Measurements from ENCODE around the gene NEMP1. TPM values are rescaled to one million over a fixed set of nuclear protein-coding genes. Genes with fewer than 3 reads are reported as not detected.

Gene NEMP1
- total and polyA plus RNA-seq, 3 donors from 2014 or later, result 15.9 to 18.2 (median 18.1) TPM

DNA sequence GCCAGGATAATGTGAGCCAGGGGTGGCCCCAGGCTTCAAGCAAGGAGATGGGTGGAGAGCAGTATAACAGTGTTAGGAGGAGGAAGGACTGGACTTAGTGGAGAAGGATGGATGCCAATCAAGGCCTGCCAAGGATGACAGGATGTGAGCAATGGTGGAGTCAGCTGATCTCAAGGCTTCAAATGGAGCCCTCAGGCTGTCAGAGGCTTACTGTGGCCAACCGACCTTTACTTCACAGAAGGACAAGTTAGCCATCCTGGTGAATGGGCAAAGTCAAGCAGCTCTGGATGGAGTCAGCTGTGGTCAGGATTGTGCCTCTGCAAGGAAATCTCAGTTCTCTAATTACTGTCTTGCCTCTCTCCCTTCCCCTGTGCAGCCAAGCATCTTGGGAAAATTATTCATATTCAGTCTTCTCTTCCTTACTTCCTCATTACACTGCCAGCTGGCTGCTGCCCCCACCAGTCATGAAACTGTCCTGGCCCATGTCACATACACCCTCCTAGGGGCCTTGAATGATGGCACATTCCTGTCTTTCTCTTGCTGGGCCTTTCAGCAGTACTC is 40.2 kb upstream of the NEMP1 start:
- no peaks in the 10 kb centered on the region for H3K27me3 ChIP-seq
- no peaks in the 10 kb centered on the region for H3K4me1 ChIP-seq
- H3K4me3 ChIP-seq, result no peak overlapping the region
- TF ChIP-seq, protein P1, sequence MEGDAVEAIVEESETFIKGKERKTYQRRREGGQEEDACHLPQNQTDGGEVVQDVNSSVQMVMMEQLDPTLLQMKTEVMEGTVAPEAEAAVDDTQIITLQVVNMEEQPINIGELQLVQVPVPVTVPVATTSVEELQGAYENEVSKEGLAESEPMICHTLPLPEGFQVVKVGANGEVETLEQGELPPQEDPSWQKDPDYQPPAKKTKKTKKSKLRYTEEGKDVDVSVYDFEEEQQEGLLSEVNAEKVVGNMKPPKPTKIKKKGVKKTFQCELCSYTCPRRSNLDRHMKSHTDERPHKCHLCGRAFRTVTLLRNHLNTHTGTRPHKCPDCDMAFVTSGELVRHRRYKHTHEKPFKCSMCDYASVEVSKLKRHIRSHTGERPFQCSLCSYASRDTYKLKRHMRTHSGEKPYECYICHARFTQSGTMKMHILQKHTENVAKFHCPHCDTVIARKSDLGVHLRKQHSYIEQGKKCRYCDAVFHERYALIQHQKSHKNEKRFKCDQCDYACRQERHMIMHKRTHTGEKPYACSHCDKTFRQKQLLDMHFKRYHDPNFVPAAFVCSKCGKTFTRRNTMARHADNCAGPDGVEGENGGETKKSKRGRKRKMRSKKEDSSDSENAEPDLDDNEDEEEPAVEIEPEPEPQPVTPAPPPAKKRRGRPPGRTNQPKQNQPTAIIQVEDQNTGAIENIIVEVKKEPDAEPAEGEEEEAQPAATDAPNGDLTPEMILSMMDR (IDR thresholded peaks at IDR 0.05), result no peak
- TF ChIP-seq POLR2A (IDR thresholded peaks at IDR 0.05), result no peak
- WGBS, 2 donors, result 71 to 82% methylated on average over 1 of the region's 1 CpG
- no peaks in the 10 kb centered on the region for H3K9me3 ChIP-seq
- H3K36me3 ChIP-seq (ENCODE audit: low read depth, missing control alignments), result no peaks in the 10 kb centered on the region
- no peak overlapping the region for H3K27ac ChIP-seq
- intact Hi-C loops (cut with DNase I; ENCODE audit: low total_unique reads), result loop anchor here (5.0 kb wide), 1 partner anchor 361 kb away; no protein-coding TSS in a partner anchor
- no peak for DNase-seq

DNA sequence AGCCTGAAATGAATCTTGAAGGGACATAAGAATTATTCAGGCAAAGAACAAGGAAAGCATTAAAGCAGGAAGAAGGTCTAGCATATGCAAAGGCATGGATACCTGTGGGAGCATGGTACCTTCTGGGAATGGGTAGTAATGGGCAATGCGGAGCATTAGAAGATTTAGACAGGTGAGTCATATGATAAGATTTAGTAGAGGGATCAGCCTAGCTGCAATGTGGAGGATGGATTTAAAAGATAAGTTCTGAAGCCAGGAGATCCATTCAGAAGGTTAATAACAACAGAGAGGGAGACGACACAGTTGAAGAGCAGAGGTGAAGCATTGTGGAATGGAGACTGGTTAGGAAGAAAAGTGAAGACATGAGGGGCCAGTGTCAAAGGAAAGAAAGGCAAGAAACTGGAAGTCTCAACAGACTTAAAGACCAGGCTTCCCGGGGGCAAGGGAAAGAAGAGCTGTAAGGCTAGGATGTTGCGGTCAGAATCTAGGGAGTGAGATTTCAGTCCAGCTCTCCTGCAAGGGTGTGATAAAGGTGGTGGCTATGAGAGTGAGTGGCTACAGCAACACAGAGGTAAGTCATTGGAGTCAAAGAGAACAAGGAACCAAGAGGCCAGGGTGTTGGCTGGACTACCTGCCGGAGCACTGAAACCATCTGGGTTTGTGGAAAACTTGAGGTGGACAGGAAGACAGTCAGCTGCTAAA is 38.1 kb upstream of the NEMP1 start:
- Histone ChIP-seq H3K4me1 (no peaks in the 10 kb centered on the region), H3K27me3 (no peaks in the 10 kb centered on the region), H3K36me3 (ENCODE audit: low read depth, missing control alignments) (no peaks in the 10 kb centered on the region), H3K9me3 (no peaks in the 10 kb centered on the region), H3K4me3 (no peak overlapping the region), H3K27ac (no peak overlapping the region)
- no peak for DNase-seq
- intact Hi-C loops (cut with DNase I; ENCODE audit: low total_unique reads), result loop anchor here (5.0 kb wide), 1 partner anchor 359 kb away; no protein-coding TSS in a partner anchor
- 96 to 98% methylated on average over 5 of the region's 5 CpGs for WGBS, 2 donors
- no peak for TF ChIP-seq POLR2A (IDR thresholded peaks at IDR 0.05)
- TF ChIP-seq, protein P1 (IDR thresholded peaks at IDR 0.05), result no peak

DNA sequence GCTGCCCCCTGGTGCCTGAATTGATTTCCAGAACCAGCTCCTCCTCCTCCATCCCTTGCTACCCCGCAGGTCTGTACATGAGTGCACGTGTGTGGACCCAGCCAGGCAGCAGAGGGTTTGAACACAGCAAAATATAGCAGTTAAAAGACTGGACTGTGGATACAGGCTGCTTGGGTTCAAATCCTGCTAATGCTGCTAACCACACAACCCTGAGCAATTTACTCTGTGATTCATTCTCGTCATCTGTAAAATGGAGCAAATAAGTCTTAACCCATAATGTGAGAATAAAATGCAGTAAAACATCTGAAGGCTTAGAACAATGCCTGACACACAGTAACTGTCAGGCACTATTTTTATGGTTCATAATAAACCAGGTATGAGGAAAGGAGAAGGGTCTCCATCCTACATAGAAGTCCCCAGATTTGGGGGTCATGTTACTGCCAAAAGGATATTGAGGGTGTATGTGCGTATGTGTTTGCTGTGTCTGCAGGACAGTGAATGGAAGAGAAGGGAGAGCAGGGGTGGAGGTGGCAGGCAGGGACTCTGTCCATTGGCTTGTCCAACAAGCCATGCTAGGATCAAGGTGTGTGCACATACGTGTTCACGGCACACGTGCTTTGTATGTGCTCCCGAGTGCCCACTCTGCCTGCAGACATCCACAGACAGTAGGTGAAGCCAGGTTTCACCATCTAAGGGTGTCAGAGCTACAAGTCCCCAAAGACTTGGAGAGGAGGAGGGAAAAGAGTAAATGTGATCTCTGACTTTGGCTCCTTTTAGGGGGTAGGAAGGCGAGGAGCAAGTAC is 34.1 kb upstream of the NEMP1 start:
- WGBS, 2 donors, result 58 to 63% methylated on average over 9 of the region's 9 CpGs
- TF ChIP-seq, protein P1 (IDR thresholded peaks at IDR 0.05), result peak in 1 of 3 experiments; percentile 78
- no peak for TF ChIP-seq POLR2A (IDR thresholded peaks at IDR 0.05)
- peak overlapping the region; percentile 96 to 99 for H3K27ac ChIP-seq
- H3K9me3 ChIP-seq, result no peaks in the 10 kb centered on the region
- peak overlapping the region in 1 of 2 donors; percentile 71 for H3K4me3 ChIP-seq
- peaks cover 9% of the 10 kb centered on the region for H3K4me1 ChIP-seq
- intact Hi-C loops (cut with DNase I; ENCODE audit: low total_unique reads), result loop anchor here (5.0 kb wide), 1 partner anchor 45 kb away; no protein-coding TSS in a partner anchor
- peak; percentile 91 for DNase-seq
- H3K36me3 ChIP-seq (ENCODE audit: low read depth, missing control alignments), result no peaks in the 10 kb centered on the region
- no peaks in the 10 kb centered on the region for H3K27me3 ChIP-seq

DNA sequence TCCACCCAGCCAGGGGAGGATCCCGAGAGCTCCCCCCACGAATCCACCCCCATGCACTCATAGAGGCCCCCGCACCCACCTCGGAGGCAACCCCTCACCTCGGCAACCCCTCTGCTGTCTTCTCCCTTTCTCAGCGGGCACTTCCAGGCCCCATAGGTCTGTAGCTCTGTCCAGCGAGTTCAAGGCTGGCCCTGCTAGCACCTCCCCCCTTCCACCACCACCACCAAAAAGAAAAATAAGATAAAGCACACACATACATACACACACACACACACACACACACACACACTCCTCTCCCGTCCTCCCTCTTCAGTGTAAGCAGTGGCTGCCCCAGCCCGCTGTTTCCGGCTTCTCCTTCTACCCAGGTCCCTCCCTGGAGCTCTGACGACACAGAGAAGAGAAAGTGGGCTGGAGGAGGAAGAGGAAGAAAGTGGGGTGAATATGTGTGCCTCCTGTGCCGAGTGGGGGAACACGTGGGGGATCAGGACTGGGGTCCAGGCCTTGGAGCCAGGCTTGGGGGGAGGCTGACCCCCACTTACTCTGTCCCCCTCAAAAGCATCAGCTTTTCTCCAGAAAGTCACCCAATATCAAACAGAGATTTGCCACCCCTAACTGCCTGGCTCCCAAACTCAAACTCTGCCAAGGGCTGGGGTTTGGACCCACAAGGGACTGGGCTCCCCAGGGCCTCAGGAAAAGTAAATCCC is 32.6 kb upstream of the NEMP1 start, which contains the start of gene STAT6:
STAT6 (minus strand) TSS at position 332 of the 704 bp plus-strand sequence. CDS start 3,084 bp downstream, outside the sequence.
- DNase-seq, result peak; percentile 86
- Histone ChIP-seq H3K4me3 (peak within 1 kb of the TSS; percentile 67 to 71), H3K4me1 (peaks cover 12% of the 10 kb centered on the region), H3K9me3 (no peaks in the 10 kb centered on the region), H3K36me3 (ENCODE audit: low read depth, missing control alignments) (no peaks in the 10 kb centered on the region), H3K27me3 (no peaks in the 10 kb centered on the region), H3K27ac (peak within 1 kb of the TSS; percentile 96 to 99)
- intact Hi-C loops (cut with DNase I; ENCODE audit: low total_unique reads), result loop anchor here (5.0 kb wide), 1 partner anchor 44 kb away; no protein-coding TSS in a partner anchor
- TF ChIP-seq, protein P1 (IDR thresholded peaks at IDR 0.05), result peak in 1 of 3 experiments; percentile 54
- no peak for TF ChIP-seq POLR2A (IDR thresholded peaks at IDR 0.05)
- 0% methylated on average over 13 of the region's 13 CpGs for WGBS, 2 donors

Measured in testis (tissue), 3 donors.